ENCODE data around the gene ELMOD1.

DNA sequence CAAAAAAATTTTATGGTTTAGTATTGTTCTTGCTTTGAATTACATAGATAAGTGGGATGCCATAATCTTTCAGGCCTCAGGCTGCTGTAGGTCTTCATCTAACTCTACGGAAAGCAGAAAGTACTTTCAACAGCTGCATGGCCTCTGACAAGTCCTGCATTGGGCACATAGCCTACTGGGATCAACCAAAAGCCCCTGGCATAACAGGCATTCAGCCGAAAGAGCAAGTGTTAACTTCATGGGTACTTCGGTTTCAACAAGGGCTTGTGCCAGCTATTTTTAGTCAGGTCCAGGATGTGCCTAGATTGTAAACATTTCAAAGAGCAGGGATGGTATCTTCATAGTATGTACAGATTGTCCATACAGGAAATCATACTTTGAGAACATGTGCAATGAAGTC is 117.8 kb downstream of the ELMOD1 start:
- TF ChIP-seq, protein P1, sequence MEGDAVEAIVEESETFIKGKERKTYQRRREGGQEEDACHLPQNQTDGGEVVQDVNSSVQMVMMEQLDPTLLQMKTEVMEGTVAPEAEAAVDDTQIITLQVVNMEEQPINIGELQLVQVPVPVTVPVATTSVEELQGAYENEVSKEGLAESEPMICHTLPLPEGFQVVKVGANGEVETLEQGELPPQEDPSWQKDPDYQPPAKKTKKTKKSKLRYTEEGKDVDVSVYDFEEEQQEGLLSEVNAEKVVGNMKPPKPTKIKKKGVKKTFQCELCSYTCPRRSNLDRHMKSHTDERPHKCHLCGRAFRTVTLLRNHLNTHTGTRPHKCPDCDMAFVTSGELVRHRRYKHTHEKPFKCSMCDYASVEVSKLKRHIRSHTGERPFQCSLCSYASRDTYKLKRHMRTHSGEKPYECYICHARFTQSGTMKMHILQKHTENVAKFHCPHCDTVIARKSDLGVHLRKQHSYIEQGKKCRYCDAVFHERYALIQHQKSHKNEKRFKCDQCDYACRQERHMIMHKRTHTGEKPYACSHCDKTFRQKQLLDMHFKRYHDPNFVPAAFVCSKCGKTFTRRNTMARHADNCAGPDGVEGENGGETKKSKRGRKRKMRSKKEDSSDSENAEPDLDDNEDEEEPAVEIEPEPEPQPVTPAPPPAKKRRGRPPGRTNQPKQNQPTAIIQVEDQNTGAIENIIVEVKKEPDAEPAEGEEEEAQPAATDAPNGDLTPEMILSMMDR (IDR thresholded peaks at IDR 0.05): no peak
- no peak for TF ChIP-seq POLR2A (IDR thresholded peaks at IDR 0.05)
